ENCODE data around the gene ADIPOR2. TPM values are rescaled to one million over a fixed set of nuclear protein-coding genes. Genes with fewer than 3 reads are reported as not detected.

ADIPOR2 gene
- total RNA-seq, 4 donors from 2014 or later: 75.1 to 119 (median 93.4) TPM

DNA sequence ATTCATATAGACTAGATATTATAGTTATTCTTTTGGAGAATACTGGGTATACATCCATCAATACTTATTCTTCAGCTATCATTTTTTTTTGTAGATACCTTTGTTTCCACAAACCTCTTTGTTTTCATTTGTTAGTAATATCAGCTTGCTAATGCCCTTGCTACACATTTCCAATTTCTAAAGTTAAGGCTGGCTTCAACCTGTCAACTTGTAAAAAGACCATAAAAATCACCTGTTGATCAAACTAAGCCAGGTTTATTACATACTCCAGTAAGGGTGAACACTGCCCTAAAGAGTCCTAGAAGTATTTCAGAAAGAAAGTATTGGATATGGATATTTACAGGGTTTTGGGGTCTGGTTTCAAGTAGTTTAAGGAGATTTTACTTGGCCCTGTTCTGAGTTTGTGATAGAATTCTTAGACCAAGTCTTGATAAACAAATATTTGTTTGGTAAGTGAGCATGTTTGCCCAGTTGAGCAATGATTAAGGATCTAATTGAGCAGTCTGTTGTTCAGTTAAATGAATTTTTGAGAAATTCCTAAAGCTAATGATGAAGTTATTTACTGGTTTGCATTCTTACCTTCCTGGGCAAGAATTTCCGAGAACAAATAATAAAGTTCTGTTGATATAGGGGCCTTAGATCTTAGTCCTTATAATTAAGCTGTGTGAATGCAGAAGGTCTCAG, 76.7 kb downstream of the ADIPOR2 start:
- ATAC-seq (ENCODE audit: low FRiP score) (no peak), DNase-seq (ENCODE audit: low spot score) (no peak)
- TF ChIP-seq, protein P1, sequence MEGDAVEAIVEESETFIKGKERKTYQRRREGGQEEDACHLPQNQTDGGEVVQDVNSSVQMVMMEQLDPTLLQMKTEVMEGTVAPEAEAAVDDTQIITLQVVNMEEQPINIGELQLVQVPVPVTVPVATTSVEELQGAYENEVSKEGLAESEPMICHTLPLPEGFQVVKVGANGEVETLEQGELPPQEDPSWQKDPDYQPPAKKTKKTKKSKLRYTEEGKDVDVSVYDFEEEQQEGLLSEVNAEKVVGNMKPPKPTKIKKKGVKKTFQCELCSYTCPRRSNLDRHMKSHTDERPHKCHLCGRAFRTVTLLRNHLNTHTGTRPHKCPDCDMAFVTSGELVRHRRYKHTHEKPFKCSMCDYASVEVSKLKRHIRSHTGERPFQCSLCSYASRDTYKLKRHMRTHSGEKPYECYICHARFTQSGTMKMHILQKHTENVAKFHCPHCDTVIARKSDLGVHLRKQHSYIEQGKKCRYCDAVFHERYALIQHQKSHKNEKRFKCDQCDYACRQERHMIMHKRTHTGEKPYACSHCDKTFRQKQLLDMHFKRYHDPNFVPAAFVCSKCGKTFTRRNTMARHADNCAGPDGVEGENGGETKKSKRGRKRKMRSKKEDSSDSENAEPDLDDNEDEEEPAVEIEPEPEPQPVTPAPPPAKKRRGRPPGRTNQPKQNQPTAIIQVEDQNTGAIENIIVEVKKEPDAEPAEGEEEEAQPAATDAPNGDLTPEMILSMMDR (IDR thresholded peaks at IDR 0.05): no peak

DNA sequence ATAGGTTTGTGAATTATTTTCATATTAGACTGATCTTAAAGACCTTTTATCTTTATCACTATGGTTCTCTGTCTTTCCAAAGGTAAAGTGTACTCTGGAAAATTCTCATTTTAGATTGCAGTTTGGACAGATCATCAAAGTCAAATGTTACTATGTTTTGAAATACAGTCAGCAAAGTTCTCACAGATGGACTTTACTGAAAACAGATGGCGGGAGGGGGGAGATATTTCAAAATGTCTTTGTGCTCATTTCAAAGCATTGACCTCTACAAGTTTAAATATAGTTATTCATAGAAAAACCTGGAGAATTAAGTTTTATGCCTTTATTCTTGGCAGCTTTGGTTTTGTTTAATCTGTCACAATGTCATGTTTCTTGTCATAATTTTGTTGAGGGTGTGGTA, 77.7 kb downstream of the ADIPOR2 start:
- ATAC-seq (ENCODE audit: low FRiP score) (no peak), DNase-seq (ENCODE audit: low spot score) (no peak)
- TF ChIP-seq, protein P1 (IDR thresholded peaks at IDR 0.05): no peak

DNA sequence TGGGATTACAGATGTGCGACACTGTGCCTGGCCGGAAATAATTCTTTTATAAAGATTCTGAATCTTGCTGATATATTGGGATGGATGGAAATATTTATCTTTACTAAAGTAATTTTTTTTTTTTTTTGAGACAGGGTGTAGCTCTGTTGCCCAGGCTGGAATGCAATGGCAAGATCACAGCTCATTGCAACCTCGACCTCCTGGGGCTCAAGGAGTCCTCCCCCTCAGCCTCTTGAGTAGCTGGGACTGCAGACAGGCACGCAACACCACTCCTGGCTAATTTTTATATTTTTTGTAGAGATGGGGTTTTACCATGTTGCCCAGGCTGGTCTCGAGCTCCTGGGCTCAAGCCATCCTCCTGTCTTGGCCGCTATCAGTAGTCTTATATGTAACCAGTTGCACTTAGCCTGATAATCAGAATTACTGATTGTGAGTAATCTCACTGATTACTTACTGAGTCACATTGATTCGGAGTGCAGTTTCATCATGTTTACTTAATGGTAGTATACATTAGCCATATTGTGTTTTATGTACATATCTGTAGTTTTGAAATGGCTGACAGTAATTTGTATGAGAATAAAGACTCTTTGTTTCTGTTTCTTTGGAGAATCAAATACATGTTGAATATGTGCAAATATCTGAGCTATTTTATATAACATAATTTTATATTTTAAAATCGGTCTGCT, 79.1 kb downstream of the ADIPOR2 start:
- DNase-seq (ENCODE audit: low spot score): no peak
- TF ChIP-seq, protein P1 (IDR thresholded peaks at IDR 0.05): no peak
- peak; percentile 51 for ATAC-seq (ENCODE audit: low FRiP score)

DNA sequence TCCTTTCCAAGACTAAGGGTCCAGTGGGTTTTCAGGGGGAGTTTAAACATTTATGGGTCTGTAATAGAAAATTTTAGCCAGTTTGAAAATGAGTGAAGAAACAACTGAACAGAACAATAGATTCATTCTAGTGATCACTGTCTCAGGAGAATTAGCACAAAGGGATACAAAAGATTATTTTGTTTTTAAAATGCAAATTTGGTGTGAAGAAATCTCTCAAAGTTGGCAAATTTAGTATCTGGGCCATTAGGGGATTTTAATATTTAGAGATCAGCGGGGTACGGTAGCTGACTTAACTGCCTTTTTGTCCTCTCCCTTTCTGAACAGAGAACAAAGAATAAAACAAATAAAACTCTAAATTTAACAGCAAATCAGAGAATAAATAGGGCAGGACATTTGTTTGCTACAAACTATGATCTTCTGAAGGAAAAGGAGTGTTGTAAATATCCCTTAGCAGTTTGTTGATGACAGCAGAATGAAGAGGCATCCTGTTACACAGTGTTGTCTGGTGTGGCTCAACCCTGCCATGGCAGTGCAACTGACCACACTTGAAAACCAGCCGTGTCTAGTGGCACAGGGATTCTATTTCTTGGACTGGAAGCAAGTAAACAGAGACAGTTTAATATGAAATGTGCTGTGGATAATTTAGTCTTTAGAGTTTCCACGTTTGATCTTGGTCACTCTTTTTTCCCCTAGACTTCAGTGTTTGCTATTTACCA, 83.2 kb downstream of the ADIPOR2 start:
- ATAC-seq (ENCODE audit: low FRiP score) (no peak), DNase-seq (ENCODE audit: low spot score) (no peak)
- TF ChIP-seq, protein P1 (IDR thresholded peaks at IDR 0.05): no peak

DNA sequence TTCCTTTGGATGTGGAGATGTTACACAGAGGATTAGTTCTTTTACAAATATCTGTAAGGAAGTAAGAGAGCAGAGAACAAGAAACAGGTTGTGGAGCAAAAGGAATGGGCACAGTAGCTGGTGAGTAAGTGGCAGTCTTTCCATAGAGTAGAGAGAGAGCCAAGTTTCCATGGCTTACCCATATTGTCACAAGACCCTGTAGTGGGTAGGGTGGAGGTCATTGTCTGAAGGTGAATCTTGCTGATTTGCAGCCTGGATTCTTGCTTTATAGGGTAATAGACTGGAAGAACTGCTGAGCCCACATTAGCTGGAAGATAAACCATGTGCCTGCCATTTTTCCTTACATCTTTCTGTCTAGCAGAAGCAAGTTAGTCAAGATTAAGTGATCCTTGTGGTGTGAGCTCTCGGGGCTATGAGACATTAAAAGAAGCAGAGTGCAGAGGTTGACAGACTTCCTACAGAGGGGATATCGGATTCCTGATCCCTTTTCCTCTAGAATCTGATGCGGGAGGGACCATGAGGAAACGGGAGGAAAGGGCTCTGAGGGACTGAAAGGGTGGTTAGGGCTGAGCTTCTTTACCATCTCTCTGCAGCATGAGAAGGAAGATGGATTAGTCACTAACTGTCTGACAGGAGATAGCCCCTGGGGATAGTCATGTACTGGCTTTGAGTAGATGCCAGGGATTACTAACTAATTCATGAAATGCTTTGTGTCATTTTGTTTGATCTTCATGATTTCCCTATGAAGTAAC, 85.5 kb downstream of the ADIPOR2 start:
- no peak for ATAC-seq (ENCODE audit: low FRiP score)
- TF ChIP-seq, protein P1 (IDR thresholded peaks at IDR 0.05): no peak

DNA sequence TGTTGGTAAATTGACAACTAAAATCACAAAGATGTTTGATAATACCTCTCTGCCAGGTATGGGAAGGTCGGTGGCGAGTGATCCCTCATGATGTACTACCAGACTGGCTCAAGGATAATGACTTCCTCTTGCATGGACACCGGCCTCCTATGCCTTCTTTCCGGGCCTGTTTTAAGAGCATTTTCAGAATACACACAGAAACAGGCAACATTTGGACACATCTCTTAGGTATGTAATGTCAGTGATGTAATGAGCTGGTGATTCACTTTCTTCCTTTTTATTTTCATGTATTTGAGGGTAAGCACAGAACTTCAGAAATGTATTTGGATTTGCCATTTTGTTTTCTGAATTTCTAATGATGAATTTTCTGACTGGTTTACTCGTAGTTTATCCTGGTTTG, 86.9 kb downstream of the ADIPOR2 start:
- TF ChIP-seq, protein P1 (IDR thresholded peaks at IDR 0.05): no peak
- peak; percentile 54 for ATAC-seq (ENCODE audit: low FRiP score)
- DNase-seq (ENCODE audit: low spot score): no peak

More for the DNA sequence above, 85.5 kb downstream of the ADIPOR2 start:
- DNase-seq (ENCODE audit: low spot score): no peak
